B cell (primary cell): ENCODE measurements around the gene FBXL16.

Experiments
- EZH2 ChIP-seq: IDR thresholded peaks from 2 replicates; pipeline ENCODE4 v1.6.1; 2012; ENCODE audit warnings: borderline replicate concordance, low read depth, mild to moderate bottlenecking, moderate library complexity, low read length; ENCODE audit not compliant: insufficient read depth, poor library complexity, severe bottlenecking
- TF ChIP-seq, protein P1 (sequence below): fragments of 200-600 bp; IDR thresholded peaks from one replicate; pipeline ENCODE4 v1.8.0; 2022; ENCODE audit warnings: antibody characterized with exemption, mild to moderate bottlenecking

GRCh38 chr16:667780-668518 is 37.7 kb downstream of the FBXL16 start, which contains the start of gene RHOT2:
- TF ChIP-seq, protein P1, sequence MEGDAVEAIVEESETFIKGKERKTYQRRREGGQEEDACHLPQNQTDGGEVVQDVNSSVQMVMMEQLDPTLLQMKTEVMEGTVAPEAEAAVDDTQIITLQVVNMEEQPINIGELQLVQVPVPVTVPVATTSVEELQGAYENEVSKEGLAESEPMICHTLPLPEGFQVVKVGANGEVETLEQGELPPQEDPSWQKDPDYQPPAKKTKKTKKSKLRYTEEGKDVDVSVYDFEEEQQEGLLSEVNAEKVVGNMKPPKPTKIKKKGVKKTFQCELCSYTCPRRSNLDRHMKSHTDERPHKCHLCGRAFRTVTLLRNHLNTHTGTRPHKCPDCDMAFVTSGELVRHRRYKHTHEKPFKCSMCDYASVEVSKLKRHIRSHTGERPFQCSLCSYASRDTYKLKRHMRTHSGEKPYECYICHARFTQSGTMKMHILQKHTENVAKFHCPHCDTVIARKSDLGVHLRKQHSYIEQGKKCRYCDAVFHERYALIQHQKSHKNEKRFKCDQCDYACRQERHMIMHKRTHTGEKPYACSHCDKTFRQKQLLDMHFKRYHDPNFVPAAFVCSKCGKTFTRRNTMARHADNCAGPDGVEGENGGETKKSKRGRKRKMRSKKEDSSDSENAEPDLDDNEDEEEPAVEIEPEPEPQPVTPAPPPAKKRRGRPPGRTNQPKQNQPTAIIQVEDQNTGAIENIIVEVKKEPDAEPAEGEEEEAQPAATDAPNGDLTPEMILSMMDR = peak; percentile 79
- TF ChIP-seq EZH2 = no peak
